Measurements from ENCODE around the gene TTLL9. TPM values are rescaled to one million over a fixed set of nuclear protein-coding genes. Genes with fewer than 3 reads are reported as not detected.
A peak's percentile ranks its signal among the peaks of the same experiment; 100 is the strongest.

Gene TTLL9
- total and polyA plus RNA-seq, 2 of the 13 experiments (the other 11 are each of a cell fraction or from before 2014, with no cell fraction given) = not detected

- Histone ChIP-seq H3K36me3 (replicated peaks in 1 of 2; ENCODE audit: control insufficient read depth in 1 of 2, insufficient read depth in 2 of 2, low read length in 2 of 2) (no peaks in the 10 kb centered on the region), H3K27ac (ENCODE audit: extremely low read length, insufficient read depth, low read length) (no peak overlapping the region), H3K79me2 (ENCODE audit: insufficient read depth, low read length) (no peaks in the 10 kb centered on the region), H3K9ac (ENCODE audit: insufficient read depth, low read depth, low read length) (no peak overlapping the region), H3K4me1 (ENCODE audit: insufficient read depth, low read length) (no peaks in the 10 kb centered on the region), H4K20me1 (ENCODE audit: insufficient read depth, low read length) (no peaks in the 10 kb centered on the region), H3K9me3 (ENCODE audit: low read length) (no peaks in the 10 kb centered on the region), H3K4me3 (replicated peaks in 1 of 3; ENCODE audit: insufficient read depth in 1 of 3, low read depth in 2 of 3, low read length in 3 of 3) (no peak overlapping the region), H3K4me2 (ENCODE audit: low read depth, low read length) (no peak overlapping the region), H2AFZ (ENCODE audit: low read length) (no peak overlapping the region), H3K27me3 (ENCODE audit: control insufficient read depth in 1 of 2, insufficient read depth in 2 of 2, low read length in 2 of 2) (peaks cover 0 to 15% of the 10 kb centered on the region in 2 experiments; a peak in 2 of 5 replicates)
- ATAC-seq (peak; percentile 85), FAIRE-seq (no peak), DNase-seq (ENCODE audit: low spot score) (peak; percentile 29)
- ChIA-PET POLR2A (interaction anchor here (1.2 kb wide), 1 partner anchor 17 kb away, joined by 5 read pairs; the partner anchor contains the start of gene PDRG1), CTCF (ENCODE audit: low intra/inter-chr PET ratio, low total read pairs) (no interaction called here)
- intact Hi-C loops (cut with micrococcal nuclease; ENCODE audit: unreplicated experiment) (no loop called here), in situ Hi-C loops (cut with HindIII; ENCODE audit: extremely low pct_ligation_motif_present, low pct_unique_long_range_greater_than_20kb) (no loop called here)
- WGBS (ENCODE audit: low lambda C conversion rate) = 6% methylated on average over 8 of the region's 8 CpGs
- no peak for TF ChIP-seq HOXA9 (CRISPR knock-in tag; IDR thresholded peaks at IDR 0.05; ENCODE audit: borderline replicate concordance)
- TF ChIP-seq EED (CRISPR knock-in tag; IDR thresholded peaks at IDR 0.05) = no peak
- TF ChIP-seq HIVEP1 (CRISPR knock-in tag; IDR thresholded peaks at IDR 0.05) = 0 out of 2 replicates have a peak, but pooled peaks have one; percentile 31
- TF ChIP-seq U2AF1 (optimal IDR thresholded peaks at IDR 0.05; ENCODE audit: low read depth, low read length) = no peak
- TF ChIP-seq THRA (CRISPR knock-in tag; IDR thresholded peaks at IDR 0.05; ENCODE audit: borderline replicate concordance) = no peak
- TF ChIP-seq TCF12 (IDR thresholded peaks at IDR 0.05) = no peak
- TF ChIP-seq TCF12 (CRISPR knock-in tag; IDR thresholded peaks at IDR 0.05) = 0 out of 2 replicates have a peak, but pooled peaks have one; percentile 28
- peak; percentile 18; the same call in 1 of the 2 replicates for TF ChIP-seq SMC3 (IDR thresholded peaks at IDR 0.05; ENCODE audit: low read length)
- no peak for TF ChIP-seq DRAP1 (CRISPR knock-in tag; IDR thresholded peaks at IDR 0.05)
- TF ChIP-seq MAFF (IDR thresholded peaks at IDR 0.05; ENCODE audit: low read depth, low read length) = peak; percentile 84
- peak; percentile 56 for TF ChIP-seq CTCF (CRISPR knock-in tag; IDR thresholded peaks at IDR 0.05)
- peak; percentile 40 for TF ChIP-seq STAG1 (CRISPR knock-in tag; IDR thresholded peaks at IDR 0.05)
- peak; percentile 82 to 92 for TF ChIP-seq MAFK (conservative IDR thresholded peaks at IDR 0.05 in 1 of 2, IDR thresholded peaks at IDR 0.05 in 1 of 2; ENCODE audit: low read length in 2 of 2)
- 0 out of 2 replicates have a peak, but pooled peaks have one; percentile 29 for TF ChIP-seq PHF20 (CRISPR knock-in tag; IDR thresholded peaks at IDR 0.05)
- 0 out of 2 replicates have a peak, but pooled peaks have one; percentile 29 for TF ChIP-seq ZBTB7A (CRISPR knock-in tag; IDR thresholded peaks at IDR 0.05)
- no peak for TF ChIP-seq KLF16 (CRISPR knock-in tag; IDR thresholded peaks at IDR 0.05)
- TF ChIP-seq RAD21 (CRISPR knock-in tag; IDR thresholded peaks at IDR 0.05) = peak; percentile 20; the same call in 1 of the 2 replicates
- TF ChIP-seq JUN (CRISPR knock-in tag; IDR thresholded peaks at IDR 0.05) = 0 out of 2 replicates have a peak, but pooled peaks have one; percentile 24
- peak; percentile 50; the same call in 1 of the 2 replicates for TF ChIP-seq KDM5B (CRISPR knock-in tag; IDR thresholded peaks at IDR 0.05; ENCODE audit: borderline replicate concordance)
- BruUV-seq (replicated peaks) = no TSS peak
Observed at GRCh38 chr20:31934968-31935764, 64.7 kb downstream of the TTLL9 start.

All from HepG2 (cell line).